CD4-positive, CD25-positive, alpha-beta regulatory T cell (primary cell): ENCODE measurements around the gene TLE3. TPM values are rescaled to one million over a fixed set of nuclear protein-coding genes. Genes with fewer than 3 reads are reported as not detected.

Experiments
- ATAC-seq, 2 donors: fragments of 150-1000 bp; cut with Tn5 transposase; one replicate each; pipeline ENCODE4 v1.10.0; 2021; ENCODE audit warnings: low read depth in 2 of 2, moderate number of reproducible peaks in 2 of 2, moderate library complexity in 1 of 2
- DNase-seq, 3 donors: peaks; one replicate each; pipeline versions ENCODE4 v3.0.0 to v3.0.0-alpha.2; 2012 to 2022; ENCODE audit warnings: mixed read lengths in 1 of 3
- H3K27ac ChIP-seq: one replicate; pipeline ENCODE4 v1.7.0; 2013; ENCODE audit warnings: mild to moderate bottlenecking, low read length; ENCODE audit not compliant: insufficient read depth, poor library complexity, severe bottlenecking
- H3K27me3 ChIP-seq: one replicate; pipeline ENCODE4 v1.7.0; 2013; ENCODE audit warnings: low read length; ENCODE audit not compliant: control insufficient read depth, insufficient read depth
- H3K36me3 ChIP-seq: one replicate; pipeline ENCODE4 v1.7.0; 2013; ENCODE audit warnings: mild to moderate bottlenecking, low read length, moderate library complexity; ENCODE audit not compliant: control insufficient read depth, insufficient read depth
- H3K4me1 ChIP-seq: 2 replicates; pipeline ENCODE4 v1.7.0; 2013; ENCODE audit warnings: mild to moderate bottlenecking, low read length; ENCODE audit not compliant: insufficient read depth, control insufficient read depth, poor library complexity, severe bottlenecking
- H3K4me3 ChIP-seq: one replicate; pipeline ENCODE4 v1.7.0; 2013; ENCODE audit warnings: low read depth, mild to moderate bottlenecking, low read length, moderate library complexity
- H3K9me3 ChIP-seq, 2 experiments: 1 replicate in 1 of 2; 2 replicates in 1 of 2; pipeline ENCODE4 v1.7.0; 2013; ENCODE audit warnings: low read length in 2 of 2, mild to moderate bottlenecking in 1 of 2, moderate library complexity in 1 of 2; ENCODE audit not compliant: control insufficient read depth in 2 of 2
- H3K27ac Mint-ChIP-seq, 3 donors: one replicate each; pipeline ENCODE4 v1.8.0; 2020 to 2022; ENCODE audit warnings: mild to moderate bottlenecking in 3 of 3, mixed read lengths in 3 of 3, moderate library complexity in 2 of 3
- H3K27me3 Mint-ChIP-seq: one replicate; pipeline ENCODE4 v1.8.0; 2022; ENCODE audit warnings: mild to moderate bottlenecking, mixed read lengths
- H3K36me3 Mint-ChIP-seq: one replicate; pipeline ENCODE4 v1.8.0; 2020; ENCODE audit warnings: mixed read lengths
- H3K4me1 Mint-ChIP-seq, 4 donors: one replicate each; pipeline ENCODE4 v1.8.0; 2020 to 2022; ENCODE audit warnings: mixed read lengths in 4 of 4, mild to moderate bottlenecking in 1 of 4
- H3K4me3 Mint-ChIP-seq, 4 donors: one replicate each; pipeline ENCODE4 v1.8.0; 2020 to 2022; ENCODE audit warnings: mild to moderate bottlenecking in 4 of 4, mixed read lengths in 4 of 4, moderate library complexity in 3 of 4
- H3K9me3 Mint-ChIP-seq, 7 donors: one replicate each; pipeline ENCODE4 v1.8.0; 2020 to 2022; ENCODE audit warnings: mixed read lengths in 7 of 7, mild to moderate bottlenecking in 3 of 7, moderate library complexity in 2 of 7
- polyA plus RNA-seq, 4 donors: library from polyadenylated mRNA; unstranded; fragments of 300-500 nt; fragmentation: Illumina TruSeq; gene quantifications; one replicate each; pipeline ENCODE4 v1.2.3, GENCODE V29; 2021
- total RNA-seq: library from RNA; stranded (reverse); gene quantifications from one replicate; pipeline ENCODE4 v1.2.3, GENCODE V29; 2022

TLE3 gene
- total and polyA plus RNA-seq, 5 donors from 2014 or later = 8.4 to 115 (median 12.7) TPM

DNA sequence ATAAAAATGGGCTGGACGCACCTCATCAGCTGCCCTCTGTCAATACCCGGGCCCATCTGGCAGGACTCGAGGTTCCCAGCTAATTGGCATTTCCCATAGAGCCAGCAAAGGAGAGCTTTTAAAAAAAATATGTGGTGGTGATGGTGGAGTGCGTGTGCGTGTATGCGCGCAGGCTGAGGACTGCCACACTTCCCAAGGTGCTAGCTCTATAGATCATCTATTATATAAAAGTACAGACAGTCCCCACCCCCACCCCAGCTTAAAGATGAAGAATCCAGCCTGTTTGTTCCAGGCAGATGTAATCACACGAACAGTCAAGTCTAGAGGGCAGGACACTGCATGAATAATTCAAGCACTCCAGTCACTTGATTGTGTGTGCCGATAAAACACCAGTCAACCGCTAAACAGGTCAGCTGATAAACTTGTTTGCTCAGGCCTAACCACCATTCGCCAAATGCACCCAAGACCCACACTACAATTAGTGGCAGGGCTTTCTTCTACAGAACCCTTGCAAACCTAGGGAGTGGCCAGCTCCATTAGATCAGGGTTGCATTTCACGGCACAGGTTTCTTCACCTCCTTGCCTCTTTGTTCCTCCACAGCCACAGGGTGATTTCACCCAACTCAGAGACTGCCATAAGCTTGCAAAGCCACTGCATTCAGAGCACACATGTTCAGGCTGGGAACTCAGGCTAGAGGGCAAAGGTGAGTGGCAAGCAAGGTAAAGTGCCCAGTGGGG lies 5.8 kb downstream of the TLE3 start:
- Mint-ChIP-seq H3K27me3 (no peaks in the 10 kb centered on the region), H3K4me1 (peaks cover 29 to 89% (median 68%) of the 10 kb centered on the region in 4 donors), H3K4me3 (peak overlapping the region; percentile 33 to 93 (median 78)), H3K9me3 (no peaks in the 10 kb centered on the region), H3K36me3 (peaks cover 36% of the 10 kb centered on the region), H3K27ac (peak overlapping the region; percentile 20 to 72 (median 51))
- no peaks in the 10 kb centered on the region for H3K9me3 ChIP-seq
- ATAC-seq = no peak
- DNase-seq = peak in 1 of 3 donors; percentile 17
- peaks cover 45% of the 10 kb centered on the region for H3K36me3 ChIP-seq
- no peaks in the 10 kb centered on the region for H3K27me3 ChIP-seq
- no peak overlapping the region for H3K27ac ChIP-seq
- H3K4me1 ChIP-seq = peaks cover 60% of the 10 kb centered on the region
- H3K4me3 ChIP-seq = no peak overlapping the region

GRCh38 chr15:70090436-70091296 lies 7.1 kb downstream of the TLE3 start:
- Histone ChIP-seq H3K27ac (no peak overlapping the region), H3K27me3 (no peaks in the 10 kb centered on the region), H3K4me3 (no peak overlapping the region), H3K36me3 (peaks cover 50% of the 10 kb centered on the region), H3K4me1 (peaks cover 48% of the 10 kb centered on the region), H3K9me3 (no peaks in the 10 kb centered on the region)
- Mint-ChIP-seq H3K4me3 (peak overlapping the region in 2 of 4 donors; percentile 54 to 84), H3K36me3 (peaks cover 47% of the 10 kb centered on the region), H3K9me3 (no peaks in the 10 kb centered on the region), H3K4me1 (peaks cover 29 to 96% (median 78%) of the 10 kb centered on the region in 4 donors), H3K27ac (peak overlapping the region in 2 of 3 donors; percentile 16 to 72), H3K27me3 (no peaks in the 10 kb centered on the region)
- DNase-seq = no peak
- no peak for ATAC-seq

DNA sequence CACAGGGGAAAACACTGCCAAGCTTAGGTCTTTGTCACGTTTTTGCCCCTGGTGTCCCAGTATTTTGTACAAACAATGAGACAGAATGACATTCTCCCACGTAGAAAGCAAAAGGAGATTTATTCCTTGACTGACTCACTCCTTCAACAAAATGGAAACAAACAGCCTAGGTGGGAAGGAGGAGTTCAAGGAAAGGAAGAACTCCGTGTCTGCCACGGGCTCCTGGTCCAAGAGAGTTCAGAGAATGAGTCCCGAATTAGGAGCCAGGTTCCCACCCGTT lies 8.1 kb downstream of the TLE3 start:
- peaks cover 59% of the 10 kb centered on the region for H3K36me3 ChIP-seq
- H3K9me3 ChIP-seq = no peaks in the 10 kb centered on the region
- H3K27me3 Mint-ChIP-seq = no peaks in the 10 kb centered on the region
- H3K4me3 ChIP-seq = no peak overlapping the region
- no peaks in the 10 kb centered on the region for H3K9me3 Mint-ChIP-seq
- ATAC-seq (no peak), DNase-seq (no peak)
- H3K4me1 Mint-ChIP-seq = peaks cover 33 to 99% (median 80%) of the 10 kb centered on the region in 4 donors
- peaks cover 56% of the 10 kb centered on the region for H3K36me3 Mint-ChIP-seq
- H3K4me3 Mint-ChIP-seq = peak overlapping the region in 1 of 4 donors; percentile 84
- no peak overlapping the region for H3K27ac ChIP-seq
- H3K27ac Mint-ChIP-seq = peak overlapping the region in 1 of 3 donors; percentile 18
- peaks cover 37% of the 10 kb centered on the region for H3K4me1 ChIP-seq
- H3K27me3 ChIP-seq = no peaks in the 10 kb centered on the region

GRCh38 chr15:70088887-70089691 lies 8.6 kb downstream of the TLE3 start:
- no peak for ATAC-seq
- Mint-ChIP-seq H3K36me3 (peaks cover 56% of the 10 kb centered on the region), H3K4me3 (peak overlapping the region in 1 of 4 donors; percentile 32), H3K9me3 (no peaks in the 10 kb centered on the region), H3K27me3 (no peaks in the 10 kb centered on the region), H3K4me1 (peaks cover 33 to 99% (median 81%) of the 10 kb centered on the region in 4 donors), H3K27ac (peak overlapping the region in 1 of 3 donors; percentile 15)
- peaks cover 59% of the 10 kb centered on the region for H3K36me3 ChIP-seq
- H3K9me3 ChIP-seq = no peaks in the 10 kb centered on the region
- no peak for DNase-seq
- H3K4me1 ChIP-seq = peaks cover 37% of the 10 kb centered on the region
- no peak overlapping the region for H3K27ac ChIP-seq
- no peaks in the 10 kb centered on the region for H3K27me3 ChIP-seq
- H3K4me3 ChIP-seq = no peak overlapping the region

- no peak overlapping the region for H3K4me3 Mint-ChIP-seq
- peaks cover 34 to 99% (median 83%) of the 10 kb centered on the region in 4 donors for H3K4me1 Mint-ChIP-seq
- ATAC-seq (no peak), DNase-seq (no peak)
- Histone ChIP-seq H3K27ac (no peak overlapping the region), H3K4me3 (no peak overlapping the region), H3K9me3 (no peaks in the 10 kb centered on the region), H3K4me1 (peaks cover 36% of the 10 kb centered on the region), H3K27me3 (no peaks in the 10 kb centered on the region), H3K36me3 (peaks cover 55% of the 10 kb centered on the region)
- peaks cover 58% of the 10 kb centered on the region for H3K36me3 Mint-ChIP-seq
- no peaks in the 10 kb centered on the region for H3K27me3 Mint-ChIP-seq
- no peak overlapping the region for H3K27ac Mint-ChIP-seq
- no peaks in the 10 kb centered on the region for H3K9me3 Mint-ChIP-seq
Measured at GRCh38 chr15:70088455-70088854, 9.3 kb downstream of the TLE3 start.

- ATAC-seq (no peak), DNase-seq (no peak)
- peak overlapping the region in 1 of 4 donors; percentile 8 for H3K4me3 Mint-ChIP-seq
Measured at GRCh38 chr15:70087708-70088352, 9.9 kb downstream of the TLE3 start.

DNA sequence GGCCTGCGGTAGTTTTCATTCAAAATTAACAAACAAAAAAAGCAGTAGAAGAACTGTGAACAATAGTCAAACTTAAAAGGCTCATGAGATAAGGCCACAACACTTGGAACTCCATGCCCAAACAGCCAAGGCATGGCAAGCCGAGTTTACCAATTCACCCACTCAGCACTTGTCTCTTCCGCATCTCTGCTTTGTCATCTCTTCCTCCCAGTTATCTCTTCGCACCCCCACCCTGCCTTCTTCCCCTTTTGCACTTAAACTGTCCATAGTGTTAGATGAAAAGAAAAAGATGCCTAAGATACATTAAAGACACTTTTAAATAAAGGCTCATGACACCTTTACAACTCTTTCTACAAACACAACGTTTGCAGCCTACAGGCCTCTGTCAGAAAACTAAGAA lies 11.1 kb downstream of the TLE3 start:
- Mint-ChIP-seq H3K4me3 (no peak overlapping the region), H3K27me3 (no peaks in the 10 kb centered on the region), H3K36me3 (peaks cover 65% of the 10 kb centered on the region), H3K27ac (peak overlapping the region in 2 of 3 donors; percentile 43 to 67), H3K4me1 (peaks cover 26 to 83% (median 72%) of the 10 kb centered on the region in 4 donors), H3K9me3 (no peaks in the 10 kb centered on the region)
- no peak overlapping the region for H3K27ac ChIP-seq
- DNase-seq (no peak), ATAC-seq (no peak)
- peaks cover 63% of the 10 kb centered on the region for H3K36me3 ChIP-seq
- no peaks in the 10 kb centered on the region for H3K9me3 ChIP-seq
- peaks cover 20% of the 10 kb centered on the region for H3K4me1 ChIP-seq
- H3K4me3 ChIP-seq = no peak overlapping the region
- no peaks in the 10 kb centered on the region for H3K27me3 ChIP-seq

More at GRCh38 chr15:70087708-70088352, 9.9 kb downstream of the TLE3 start:
- Histone ChIP-seq H3K36me3 (peaks cover 58% of the 10 kb centered on the region), H3K27ac (no peak overlapping the region), H3K27me3 (no peaks in the 10 kb centered on the region), H3K4me3 (no peak overlapping the region), H3K4me1 (peaks cover 31% of the 10 kb centered on the region), H3K9me3 (no peaks in the 10 kb centered on the region)
- Mint-ChIP-seq H3K36me3 (peaks cover 61% of the 10 kb centered on the region), H3K9me3 (no peaks in the 10 kb centered on the region), H3K27me3 (no peaks in the 10 kb centered on the region), H3K27ac (peak overlapping the region in 1 of 3 donors; percentile 77), H3K4me1 (peaks cover 31 to 95% (median 80%) of the 10 kb centered on the region in 4 donors)
